Measurements from ENCODE around the gene CLDN14. TPM values are rescaled to one million over a fixed set of nuclear protein-coding genes. Genes with fewer than 3 reads are reported as not detected.

The CLDN14 gene
- total and polyA plus RNA-seq, 4 donors = 0.08 to 0.49 (median 0.15) TPM; not detected in 1

- no peaks in the 10 kb centered on the region for H3K9me3 ChIP-seq (ENCODE audit: control insufficient read depth in 4 of 4, insufficient read depth in 3 of 4, low read length in 3 of 4)
- no peak overlapping the region for H3K4me3 ChIP-seq
- no peaks in the 10 kb centered on the region for H3K36me3 ChIP-seq (ENCODE audit: control insufficient read depth in 4 of 4, insufficient read depth in 4 of 4, low read length in 4 of 4)
- no peak for TF ChIP-seq CTCF (IDR thresholded peaks at IDR 0.05; ENCODE audit: control extremely low read depth, extremely low read depth)
- H3K27ac ChIP-seq (ENCODE audit: low read depth in 1 of 2, low read length in 1 of 2) = no peak overlapping the region
- H3K9ac ChIP-seq (ENCODE audit: insufficient read depth in 1 of 2, low read length in 2 of 2) = no peak overlapping the region
- no peaks in the 10 kb centered on the region for H3K27me3 ChIP-seq (ENCODE audit: control insufficient read depth in 3 of 3, insufficient read depth in 3 of 3, low read length in 2 of 3)
- WGBS, 2 donors = 89 to 92% methylated on average over 8 of the region's 8 CpGs
- H3K4me1 ChIP-seq (ENCODE audit: control insufficient read depth in 5 of 5, insufficient read depth in 5 of 5, low read length in 5 of 5) = no peaks in the 10 kb centered on the region
- ATAC-seq (ENCODE audit: insufficient read depth, low FRiP score) (no peak), DNase-seq (no peak)
Measured at GRCh38 chr21:36494557-36494956, 14.6 kb upstream of the CLDN14 start.

GRCh38 chr21:36491209-36491910, 11.4 kb upstream of the CLDN14 start:
- Histone ChIP-seq H3K9me3 (ENCODE audit: control insufficient read depth in 4 of 4, insufficient read depth in 3 of 4, low read length in 3 of 4) (no peaks in the 10 kb centered on the region), H3K27ac (ENCODE audit: low read depth in 1 of 2, low read length in 1 of 2) (no peak overlapping the region), H3K27me3 (ENCODE audit: control insufficient read depth in 3 of 3, insufficient read depth in 3 of 3, low read length in 2 of 3) (no peaks in the 10 kb centered on the region), H3K4me1 (ENCODE audit: control insufficient read depth in 5 of 5, insufficient read depth in 5 of 5, low read length in 5 of 5) (no peaks in the 10 kb centered on the region), H3K36me3 (ENCODE audit: control insufficient read depth in 4 of 4, insufficient read depth in 4 of 4, low read length in 4 of 4) (no peaks in the 10 kb centered on the region), H3K9ac (ENCODE audit: insufficient read depth in 1 of 2, low read length in 2 of 2) (no peak overlapping the region), H3K4me3 (no peak overlapping the region)
- no peak for TF ChIP-seq CTCF (IDR thresholded peaks at IDR 0.05; ENCODE audit: control extremely low read depth, extremely low read depth)
- ATAC-seq (ENCODE audit: insufficient read depth, low FRiP score) (no peak), DNase-seq (no peak)
- WGBS, 2 donors = 89 to 90% methylated on average over 16 of the region's 16 CpGs

DNA sequence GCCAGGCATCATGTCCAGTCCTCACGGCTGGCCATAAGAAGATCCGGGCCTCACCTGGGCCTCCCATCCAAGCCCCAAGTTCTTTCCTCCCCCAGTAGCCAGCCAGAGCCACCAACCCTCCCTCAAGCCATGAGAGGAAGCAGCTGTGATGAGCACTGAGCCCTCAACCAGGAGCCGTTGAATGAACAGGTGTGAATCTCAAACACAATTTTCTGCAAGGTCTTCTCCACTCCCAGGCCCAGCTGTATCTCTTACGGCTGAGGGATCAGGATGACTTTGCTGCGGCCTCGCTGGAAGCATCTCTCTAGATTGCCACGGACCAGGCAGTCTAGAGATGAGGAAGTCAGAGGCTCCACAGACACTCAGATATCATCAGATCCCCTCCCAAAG, 9.8 kb upstream of the CLDN14 start:
- Histone ChIP-seq H3K4me3 (no peak overlapping the region), H3K27me3 (ENCODE audit: control insufficient read depth in 3 of 3, insufficient read depth in 3 of 3, low read length in 2 of 3) (no peaks in the 10 kb centered on the region), H3K36me3 (ENCODE audit: control insufficient read depth in 4 of 4, insufficient read depth in 4 of 4, low read length in 4 of 4) (no peaks in the 10 kb centered on the region), H3K9ac (ENCODE audit: insufficient read depth in 1 of 2, low read length in 2 of 2) (no peak overlapping the region), H3K4me1 (ENCODE audit: control insufficient read depth in 5 of 5, insufficient read depth in 5 of 5, low read length in 5 of 5) (no peaks in the 10 kb centered on the region), H3K9me3 (ENCODE audit: control insufficient read depth in 4 of 4, insufficient read depth in 3 of 4, low read length in 3 of 4) (no peaks in the 10 kb centered on the region), H3K27ac (ENCODE audit: low read depth in 1 of 2, low read length in 1 of 2) (no peak overlapping the region)
- ATAC-seq (ENCODE audit: insufficient read depth, low FRiP score) (no peak), DNase-seq (no peak)
- WGBS, 2 donors = 85 to 86% methylated on average over 7 of the region's 7 CpGs
- no peak for TF ChIP-seq CTCF (IDR thresholded peaks at IDR 0.05; ENCODE audit: control extremely low read depth, extremely low read depth)

All from lung (tissue), 12 donors.